NCI-H446 treated with DMSO at 0.1 percent for 48 hours (cell line): ENCODE measurements around the gene EPHA3.
A peak's percentile ranks its signal among the peaks of the same experiment; 100 is the strongest.

Experiments used
- DNase-seq: peaks from one replicate; lab custom pipeline; 2025; lab: John Stamatoyannopoulos, UW

The EPHA3 gene

DNA sequence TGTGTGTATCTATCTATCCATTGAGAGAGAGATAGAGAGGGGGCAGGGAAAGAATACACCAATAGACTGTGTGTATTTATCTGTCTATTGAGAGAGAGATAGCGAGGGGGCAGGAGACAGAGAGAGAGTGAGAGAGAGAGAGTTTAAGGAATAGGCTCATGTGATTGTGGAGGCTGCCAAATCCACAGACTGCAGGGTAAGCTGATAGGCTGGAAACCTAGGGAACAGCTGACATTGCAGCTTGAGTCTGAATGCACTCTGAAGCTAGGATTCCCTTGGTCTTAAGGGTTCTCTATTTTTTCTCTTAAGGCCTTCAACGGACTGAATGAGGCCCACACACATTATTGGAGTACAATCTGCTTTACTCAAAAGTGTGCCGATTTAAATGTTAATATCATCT lies 255.8 kb downstream of the EPHA3 start:
- no peak for DNase-seq

DNA sequence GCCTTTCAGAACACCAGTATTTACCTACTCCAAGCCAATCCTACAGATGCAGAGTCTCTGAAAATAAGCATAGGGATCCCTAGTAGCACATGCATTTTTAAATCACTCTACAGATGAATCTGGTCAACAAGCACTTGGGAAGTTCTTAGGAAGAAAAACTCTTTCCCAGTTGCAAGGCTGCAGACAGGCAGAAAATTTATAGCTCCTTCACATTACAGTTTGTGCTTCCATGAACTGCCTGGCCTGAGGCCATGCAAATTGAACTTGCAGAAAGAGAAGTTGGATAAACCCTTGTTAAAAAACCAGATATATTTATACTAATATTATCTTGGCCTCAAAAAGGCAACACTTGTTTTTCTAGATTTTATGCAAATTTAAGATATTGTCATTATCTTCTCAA lies 256.9 kb downstream of the EPHA3 start:
- DNase-seq, result no peak

DNA sequence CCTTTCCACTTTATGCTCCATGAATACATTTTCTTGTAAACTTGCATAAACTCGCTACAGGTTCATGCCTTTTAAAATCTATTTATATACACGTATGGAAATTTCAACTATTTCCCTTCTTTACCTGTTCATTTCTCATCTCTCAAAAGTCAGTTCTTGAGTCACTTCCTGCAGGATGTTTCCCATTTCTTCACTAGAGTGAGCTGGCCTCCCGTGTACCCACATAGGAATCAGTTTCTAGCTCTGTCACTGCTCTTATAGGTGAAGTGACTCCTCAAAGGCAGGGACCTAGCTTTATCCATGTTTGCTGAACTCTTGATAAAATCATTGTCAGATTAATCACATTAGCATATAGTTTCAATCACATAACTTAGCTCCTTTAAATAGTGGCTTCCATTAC lies 259.7 kb downstream of the EPHA3 start:
- no peak for DNase-seq

DNA sequence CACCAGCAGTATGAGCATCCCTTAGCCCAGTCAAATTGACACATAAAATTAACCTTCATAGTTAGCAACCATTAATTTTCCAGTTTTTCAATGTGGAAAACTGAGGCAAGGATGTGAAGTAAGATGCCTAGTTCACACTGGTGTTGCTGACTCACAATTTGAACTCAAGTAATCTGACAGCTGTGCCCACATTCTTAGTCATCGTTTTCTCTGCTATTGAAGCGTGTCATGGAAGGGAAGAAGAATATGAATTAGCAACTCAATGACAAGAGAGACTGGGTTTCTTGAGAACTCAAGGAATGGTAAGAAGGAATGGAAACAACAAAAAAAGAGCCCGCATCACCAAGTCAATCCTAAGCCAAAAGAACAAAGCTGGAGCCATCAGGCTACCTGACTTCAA lies 261.4 kb downstream of the EPHA3 start:
- no peak for DNase-seq

DNA sequence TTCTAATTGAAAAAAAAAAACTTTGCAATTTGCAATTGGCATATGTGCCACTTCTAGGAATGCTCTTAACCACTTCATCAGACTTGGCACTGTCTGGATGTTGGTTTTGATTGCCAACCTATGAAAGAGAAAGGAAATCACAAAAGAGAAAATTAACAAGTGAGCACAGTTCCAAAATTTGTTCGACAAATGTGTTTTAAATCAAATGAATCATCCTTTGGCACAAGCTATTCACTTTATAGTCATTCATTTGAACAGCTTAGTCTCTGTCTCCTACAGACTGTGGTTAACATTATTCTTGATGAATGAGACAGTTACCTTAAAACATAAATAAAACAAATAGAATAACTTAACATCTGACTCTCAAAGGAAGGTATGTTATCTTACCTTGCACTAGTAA lies 265.0 kb downstream of the EPHA3 start:
- DNase-seq, result peak; percentile 90

DNA sequence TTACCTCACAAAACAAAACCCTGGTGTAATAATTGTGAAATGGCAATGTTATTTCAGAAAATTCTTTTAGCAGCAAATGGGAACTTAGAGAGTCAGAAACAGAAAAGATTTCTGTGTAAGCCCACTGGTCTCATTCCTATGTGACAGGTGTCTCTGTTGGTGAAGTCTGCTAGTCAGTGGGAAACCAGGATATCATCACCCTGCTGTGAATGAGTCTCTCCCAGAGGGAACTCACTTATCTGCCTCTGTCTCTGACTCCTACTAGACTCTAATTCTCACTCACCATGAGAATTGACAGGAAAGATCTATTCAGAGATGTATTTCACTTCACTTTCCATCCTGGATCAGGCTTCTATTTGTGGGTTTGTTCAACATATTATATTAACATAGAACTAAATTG lies 266.0 kb downstream of the EPHA3 start:
- DNase-seq, result no peak

DNA sequence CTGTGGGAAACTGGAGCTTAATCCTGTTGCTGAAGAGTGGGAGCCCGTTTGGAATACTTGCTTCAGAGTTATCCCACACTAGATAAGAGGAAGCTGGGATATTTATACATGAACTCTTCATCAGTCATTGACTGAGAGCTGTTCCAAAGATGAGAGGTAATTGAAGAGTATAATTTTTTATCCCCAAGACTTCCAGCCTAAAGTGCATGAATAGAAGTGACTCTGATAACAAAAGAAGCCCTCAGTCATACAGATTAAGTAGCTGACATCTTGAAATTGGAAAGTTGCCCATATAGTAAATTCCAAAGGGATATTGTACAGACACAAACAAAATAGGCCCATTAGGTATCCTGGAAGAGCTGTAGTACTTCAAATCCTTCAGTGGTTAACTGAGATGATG lies 268.0 kb downstream of the EPHA3 start:
- DNase-seq, result no peak

DNA sequence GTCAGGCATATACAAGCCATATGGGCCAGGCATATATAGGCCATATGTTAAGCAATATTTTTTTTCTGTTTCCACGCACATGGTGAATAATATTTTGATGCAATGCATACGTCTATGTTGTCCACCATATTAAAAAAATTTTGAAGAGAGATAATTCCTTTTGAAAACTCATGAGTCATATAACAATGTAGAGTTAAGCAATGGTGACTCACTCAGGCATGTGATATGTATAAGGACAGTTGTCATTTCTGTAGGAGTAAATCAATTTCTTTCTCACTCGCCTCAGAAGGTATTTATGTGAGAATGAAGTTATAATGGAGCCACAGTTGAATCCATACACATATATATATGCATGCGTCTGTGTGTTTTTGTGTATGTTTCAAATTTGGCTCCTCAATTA lies 272.6 kb downstream of the EPHA3 start:
- DNase-seq, result no peak

DNA sequence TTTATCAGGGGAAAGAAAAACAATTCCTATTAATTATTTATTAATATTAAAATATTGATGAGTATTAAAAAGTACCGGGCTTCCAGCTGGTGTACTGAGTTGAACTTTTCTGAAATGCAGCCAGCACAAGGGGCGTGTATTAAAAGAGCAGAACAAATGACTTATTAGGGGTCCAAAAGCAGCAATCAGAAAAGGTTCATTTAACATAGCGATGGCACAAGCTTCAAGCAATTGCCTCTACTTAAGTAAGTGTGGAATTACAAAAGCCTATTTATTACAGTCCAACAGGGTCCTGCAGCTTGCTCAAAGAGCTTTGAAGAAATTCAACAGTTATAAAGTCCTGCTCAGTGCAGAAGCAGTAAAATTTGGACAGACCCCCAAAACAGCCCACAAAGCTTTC lies 285.6 kb downstream of the EPHA3 start:
- DNase-seq, result no peak

DNA sequence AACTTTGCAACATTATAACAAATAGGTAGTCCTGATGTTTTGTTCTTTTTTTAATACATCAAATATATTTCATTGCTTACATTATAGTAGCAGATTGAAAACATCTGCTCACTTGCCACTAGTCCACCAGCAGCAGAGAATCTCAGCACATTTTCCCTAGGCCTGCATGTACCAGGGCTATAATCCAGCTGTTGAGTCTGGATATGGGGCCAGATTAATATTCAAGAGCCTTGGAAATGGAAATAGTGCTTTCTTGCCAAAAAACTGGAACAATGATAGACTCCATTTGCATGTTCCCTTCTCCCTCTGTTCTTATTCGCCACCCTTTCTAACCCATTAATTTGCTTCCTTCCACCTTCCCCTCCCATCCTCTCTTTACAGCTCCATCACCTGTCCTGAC lies 288.0 kb downstream of the EPHA3 start:
- DNase-seq, result no peak

DNA sequence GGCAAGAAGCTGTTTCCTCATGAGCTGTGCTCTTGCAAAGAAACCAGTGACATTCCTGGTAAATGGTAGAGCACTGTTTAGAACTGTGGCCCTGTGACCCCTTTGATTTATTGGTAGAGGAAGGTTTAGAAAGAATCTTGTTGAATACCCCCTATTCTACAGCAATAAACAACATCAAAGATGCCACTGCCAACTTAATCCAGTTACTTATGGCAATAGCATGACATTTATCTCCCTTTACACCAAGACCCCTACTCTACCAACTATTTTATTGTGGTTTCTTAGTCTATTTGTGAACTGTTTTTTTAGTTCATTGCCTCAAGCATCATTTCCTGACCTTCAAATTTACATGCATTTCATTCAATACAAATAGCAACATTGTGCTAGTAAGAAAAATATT lies 288.6 kb downstream of the EPHA3 start:
- no peak for DNase-seq

DNA sequence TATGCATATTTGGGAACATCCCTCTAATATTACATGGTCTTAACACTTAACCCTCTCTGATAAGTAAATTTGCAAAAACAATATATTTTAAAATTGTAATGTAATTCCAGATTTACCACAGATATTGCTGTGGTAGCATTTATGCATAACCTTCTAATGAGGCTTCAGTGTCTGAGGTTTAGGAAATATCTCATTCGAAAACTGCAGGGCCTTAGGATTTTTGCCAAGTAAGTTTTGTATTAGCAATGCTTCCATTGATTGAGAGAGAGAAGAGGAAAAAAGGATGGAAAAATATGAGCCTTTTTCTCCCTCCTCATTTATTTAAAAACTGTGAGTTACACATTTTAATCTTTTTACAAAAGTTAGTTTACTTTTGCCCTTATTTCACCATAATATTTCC lies 294.6 kb downstream of the EPHA3 start:
- no peak for DNase-seq

DNA sequence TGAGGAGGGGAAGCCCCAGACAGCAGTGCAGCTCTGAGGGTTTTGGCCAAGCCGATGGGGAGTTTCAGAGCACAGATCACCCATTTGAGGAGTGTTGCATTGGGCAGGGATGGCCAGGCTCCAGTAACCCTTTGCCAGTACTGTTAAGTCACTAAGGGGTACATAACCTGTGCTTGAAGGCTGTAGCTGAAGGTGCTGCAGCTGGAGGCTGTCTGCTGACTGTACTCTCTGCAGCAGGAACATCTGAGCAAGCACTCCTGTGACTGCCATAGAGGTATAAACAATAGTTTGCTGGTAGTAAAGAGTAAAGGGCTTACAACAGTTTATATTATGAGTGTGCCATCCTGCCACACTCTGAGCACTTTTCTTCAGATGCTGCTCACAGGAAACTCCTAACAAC lies 297.8 kb downstream of the EPHA3 start:
- no peak for DNase-seq

DNA sequence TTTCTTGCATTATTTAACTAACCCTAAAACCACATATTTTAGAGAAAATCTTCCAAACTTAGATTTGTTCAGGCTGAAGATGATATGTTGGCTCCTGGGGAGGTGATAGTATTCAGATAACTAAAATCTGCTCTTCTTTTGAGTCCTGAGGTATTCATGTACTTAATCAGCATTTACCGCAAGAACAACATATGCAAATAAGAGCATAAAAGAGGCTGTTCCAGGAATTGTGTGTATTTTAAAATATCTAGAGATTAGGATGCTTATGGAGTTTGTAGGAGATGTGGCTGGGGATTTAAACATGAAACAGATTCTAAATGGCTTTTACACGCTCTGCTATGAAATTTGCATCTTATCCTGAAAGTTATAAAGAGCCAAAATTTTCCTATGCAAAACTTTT lies 298.2 kb downstream of the EPHA3 start:
- no peak for DNase-seq

DNA sequence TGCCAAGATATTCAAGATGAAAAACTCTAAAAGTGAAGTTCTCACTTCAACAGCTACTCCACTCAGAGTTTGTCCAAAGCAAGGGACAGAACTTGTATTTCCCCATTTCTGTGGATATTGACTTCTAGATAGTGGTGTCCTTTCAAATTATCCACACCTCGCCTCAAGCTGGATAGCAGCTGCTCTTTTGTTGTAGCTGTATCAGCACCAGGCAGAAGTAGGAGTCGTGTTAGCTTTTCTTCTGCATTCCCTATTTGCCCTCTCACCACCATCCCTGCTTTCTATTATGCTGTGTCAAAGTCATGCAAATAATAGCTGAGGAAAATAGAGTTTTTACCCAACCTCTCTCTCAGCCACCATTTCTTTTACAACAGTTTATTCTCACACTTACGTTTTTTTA lies 303.8 kb downstream of the EPHA3 start:
- no peak for DNase-seq

DNA sequence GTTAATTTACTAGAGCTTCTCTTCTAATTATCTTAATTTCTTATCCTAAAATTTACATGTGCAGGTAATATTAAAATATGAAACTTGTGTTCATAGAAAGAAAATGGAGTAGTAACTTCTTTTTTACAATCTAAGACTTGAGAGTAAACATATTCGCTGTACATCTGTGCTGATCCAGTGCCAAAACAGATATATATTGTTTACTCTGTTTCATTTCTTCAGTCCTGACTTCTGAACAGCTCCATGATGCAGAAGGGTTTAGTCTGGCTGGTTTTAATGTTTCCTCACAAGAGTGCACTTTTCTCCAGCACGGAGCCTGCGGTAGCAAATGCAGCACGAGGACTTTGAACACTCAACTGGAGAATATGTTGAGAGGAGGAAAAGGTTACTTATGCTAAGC lies 306.8 kb downstream of the EPHA3 start:
- no peak for DNase-seq

DNA sequence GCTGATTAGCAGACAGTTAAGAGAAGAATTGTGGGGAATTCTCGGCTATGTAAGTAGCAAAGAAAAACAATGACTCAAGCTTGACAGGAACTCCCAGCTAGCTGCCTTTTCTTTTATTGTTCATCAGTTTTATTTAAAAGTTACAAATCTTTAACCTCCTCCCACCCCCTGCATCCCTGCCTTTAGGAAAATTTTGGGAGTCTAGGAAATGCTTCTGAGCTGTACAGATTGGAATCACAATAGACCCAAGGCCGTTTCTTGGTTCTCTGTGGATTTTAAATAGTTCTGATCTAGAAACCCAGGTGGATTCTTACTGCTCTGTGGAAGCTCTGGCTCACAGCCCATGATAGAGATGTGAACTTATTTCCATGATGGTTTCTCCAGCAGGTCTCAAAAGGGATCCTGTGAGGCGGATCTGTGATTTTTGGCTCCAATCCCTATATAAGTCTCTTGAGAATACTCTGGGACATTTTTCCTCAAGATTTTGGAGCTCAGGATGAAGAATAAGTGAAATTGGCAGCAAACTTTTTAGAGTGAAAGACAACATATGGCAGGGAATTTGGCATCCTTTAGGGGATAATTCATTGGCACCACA lies 312.3 kb downstream of the EPHA3 start:
- peak; percentile 89 for DNase-seq

DNA sequence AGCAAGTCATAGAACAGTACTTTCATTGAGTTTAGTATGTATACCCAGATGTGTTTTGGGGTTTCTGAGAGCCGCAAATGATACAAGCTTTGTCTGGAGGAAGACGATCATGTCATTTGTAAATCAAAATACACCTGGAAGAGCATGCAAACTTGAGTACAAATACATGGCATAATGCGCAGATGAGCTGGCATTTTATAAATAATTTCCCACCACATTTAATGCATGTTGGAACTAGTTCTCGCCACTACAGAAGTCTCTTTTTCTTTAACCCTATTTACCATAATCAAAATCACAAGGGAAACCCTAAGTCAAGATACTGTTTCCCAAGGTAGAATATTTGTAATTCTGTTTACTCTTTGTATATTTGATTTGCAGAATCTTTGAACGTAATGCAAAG lies 318.6 kb downstream of the EPHA3 start:
- no peak for DNase-seq

DNA sequence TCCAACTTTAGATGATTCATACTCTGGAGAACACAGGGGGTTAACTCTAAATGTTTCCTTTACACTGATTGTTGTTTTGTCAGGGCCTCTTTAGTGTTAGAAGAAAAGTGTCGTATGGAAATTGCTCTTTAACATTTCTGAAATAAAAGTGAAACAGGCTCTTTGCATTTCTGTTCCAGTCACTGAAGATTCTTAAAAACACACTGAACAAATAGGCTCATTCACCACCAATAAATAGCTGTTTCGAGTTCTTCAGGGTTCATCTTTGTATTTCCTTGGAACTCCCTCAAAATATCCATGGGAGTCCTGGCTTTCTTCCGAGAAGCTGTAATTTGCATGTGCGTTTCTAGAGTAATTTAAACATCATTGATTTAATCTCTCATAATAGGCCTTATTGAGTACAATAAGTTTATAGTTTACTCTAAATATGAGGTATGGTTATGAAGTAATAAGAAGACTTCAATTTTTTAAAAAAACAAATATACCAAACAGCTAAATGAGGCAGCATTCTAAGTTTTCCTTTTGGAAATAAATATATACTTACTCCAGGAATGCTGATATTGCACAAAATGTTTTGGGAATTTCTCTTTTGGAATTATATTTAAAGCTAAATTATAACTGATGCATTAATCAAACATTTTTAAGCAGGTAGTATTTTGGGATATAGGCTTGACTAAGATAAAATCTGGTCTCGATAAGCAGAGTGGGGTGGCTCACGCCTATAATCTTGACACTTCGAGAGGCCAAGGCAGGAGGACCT lies 327.4 kb downstream of the EPHA3 start:
- peak; percentile 56 for DNase-seq

DNA sequence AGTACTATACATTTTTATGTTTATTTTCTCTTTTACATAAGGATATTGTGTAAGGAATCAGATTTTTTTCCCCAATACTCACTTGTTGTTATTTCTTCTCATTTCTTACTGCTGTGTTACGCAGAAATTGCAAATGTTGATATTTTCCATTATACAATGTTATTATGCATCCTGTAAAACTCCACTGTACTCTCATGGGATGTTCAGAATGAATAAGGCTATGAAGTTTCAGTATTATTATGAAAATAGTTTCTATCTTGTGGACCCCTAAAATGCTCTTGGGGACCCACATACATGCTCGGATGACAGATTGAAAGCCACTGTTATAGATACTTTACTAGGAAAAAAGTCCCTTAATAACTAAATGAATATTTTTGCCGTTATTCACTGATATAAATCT lies 329.4 kb downstream of the EPHA3 start:
- no peak for DNase-seq

DNA sequence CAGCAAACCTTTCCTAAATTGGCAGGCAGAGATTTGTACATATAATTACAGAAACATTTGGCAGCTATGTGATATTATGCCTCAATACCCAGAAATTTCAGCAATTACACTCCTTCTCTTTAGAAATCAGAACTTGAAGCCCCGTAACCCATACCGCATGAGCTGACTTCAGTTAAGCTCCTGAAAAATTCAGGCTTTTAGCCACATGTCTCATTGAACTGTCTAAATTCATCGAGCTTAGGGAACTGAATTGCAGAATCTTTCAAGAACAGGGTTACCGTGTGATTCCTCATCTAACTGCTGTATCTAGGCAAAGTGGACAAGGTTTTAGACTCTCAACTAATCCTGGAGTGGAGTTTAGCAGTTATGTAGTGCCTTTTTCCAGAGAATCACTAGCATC lies 333.0 kb downstream of the EPHA3 start:
- no peak for DNase-seq

DNA sequence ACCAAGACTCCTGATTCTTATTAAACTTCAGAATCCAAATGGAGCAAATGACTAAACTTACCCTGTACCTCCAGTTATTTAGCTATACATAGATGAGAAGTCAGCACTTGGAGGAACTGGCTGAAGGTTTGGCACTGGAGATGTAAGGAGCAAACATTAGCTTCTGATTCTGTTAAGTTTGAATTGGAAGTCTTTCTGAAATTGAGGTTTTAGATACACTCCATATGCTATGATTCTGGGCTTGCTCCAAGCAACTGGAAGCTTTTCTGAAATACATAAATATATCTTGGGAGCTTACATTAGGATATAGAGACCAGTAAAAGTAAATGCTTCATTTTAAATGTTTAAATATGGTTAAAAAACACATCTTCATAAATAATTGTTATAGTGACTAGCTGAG lies 333.7 kb downstream of the EPHA3 start:
- DNase-seq, result no peak

DNA sequence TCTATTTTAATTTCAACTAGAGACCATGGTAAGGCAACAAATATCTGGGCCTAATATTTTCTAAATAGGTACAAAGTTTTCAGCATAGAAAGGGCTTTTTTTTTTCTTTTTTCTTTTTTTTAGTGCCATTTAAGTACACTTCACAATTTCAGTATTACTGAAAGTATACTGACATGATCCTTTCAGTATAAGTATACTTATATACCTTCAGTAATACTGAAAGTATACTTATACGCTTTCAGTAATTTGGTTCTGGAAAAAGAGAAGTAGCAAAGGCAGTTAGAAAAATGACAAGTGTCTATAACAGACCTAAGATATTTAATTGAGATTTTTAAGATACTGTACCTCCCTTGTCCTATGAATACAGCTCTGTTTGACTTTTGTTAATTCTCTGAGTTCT lies 339.2 kb downstream of the EPHA3 start:
- DNase-seq, result no peak

DNA sequence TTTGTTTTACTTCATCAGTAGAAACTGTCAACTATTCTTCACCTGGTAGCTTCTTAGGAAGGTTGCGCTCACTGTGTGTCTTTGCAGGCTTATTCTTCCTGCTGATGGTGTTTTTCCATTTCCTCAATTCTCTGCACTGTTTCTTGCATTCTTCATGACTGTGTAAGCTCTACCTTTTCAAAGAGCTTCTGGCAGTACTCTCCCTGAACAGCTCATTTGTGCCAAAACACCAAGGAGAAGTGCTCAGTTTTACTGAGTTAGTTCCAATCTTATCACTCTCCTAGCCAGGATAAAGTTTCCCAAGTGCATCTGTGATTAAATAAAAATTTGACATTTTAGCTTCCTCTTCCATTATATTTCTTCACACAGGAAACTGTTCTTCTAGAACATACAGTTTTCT lies 339.8 kb downstream of the EPHA3 start:
- no peak for DNase-seq
